HG02642 (cell line): ENCODE data around the gene LPAR1.
"Not testable (repeated sequence)": the region's sequence is repeated elsewhere in the genome, so short reads cannot be mapped to it uniquely, and the experiment has no call there.

ENCODE experiments used
- ATAC-seq: cut with Tn5 transposase; IDR thresholded peaks from one replicate; pipeline ENCODE4 v1.9.1; 2021; ENCODE audit warnings: mild to moderate bottlenecking; ENCODE audit not compliant: unreplicated experiment, poor library complexity

LPAR1 gene

GRCh38 chr9:110895147-110895905 is 142.9 kb downstream of the LPAR1 start:
- no peak for ATAC-seq

- ATAC-seq = no peak
Measured at GRCh38 chr9:110894731-110895130, 143.5 kb downstream of the LPAR1 start.

- no peak for ATAC-seq
Measured at GRCh38 chr9:110892689-110893088, 145.6 kb downstream of the LPAR1 start.

- ATAC-seq = no peak
Measured at GRCh38 chr9:110891760-110892159, 146.5 kb downstream of the LPAR1 start.

- ATAC-seq = no peak
Measured at GRCh38 chr9:110890416-110890815, 147.9 kb downstream of the LPAR1 start.

- ATAC-seq = no peak
Measured at GRCh38 chr9:110887276-110887675, 151.0 kb downstream of the LPAR1 start.

- no peak for ATAC-seq
Measured at GRCh38 chr9:110886832-110887231, 151.4 kb downstream of the LPAR1 start.

GRCh38 chr9:110880189-110880588 is 158.1 kb downstream of the LPAR1 start:
- no peak for ATAC-seq

GRCh38 chr9:110877374-110877773 is 160.9 kb downstream of the LPAR1 start:
- ATAC-seq = no peak

GRCh38 chr9:110876929-110877328 is 161.3 kb downstream of the LPAR1 start:
- ATAC-seq = no peak

- ATAC-seq = peak; percentile 85
Measured at GRCh38 chr9:110874963-110875674, 163.2 kb downstream of the LPAR1 start.

- no peak for ATAC-seq
Measured at GRCh38 chr9:110872920-110873319, 165.3 kb downstream of the LPAR1 start.

GRCh38 chr9:110871736-110872135 is 166.5 kb downstream of the LPAR1 start:
- ATAC-seq = no peak

- no peak for ATAC-seq
Measured at GRCh38 chr9:110869931-110870330, 168.3 kb downstream of the LPAR1 start.

GRCh38 chr9:110864011-110864410 is 174.3 kb downstream of the LPAR1 start:
- ATAC-seq = no peak

- not testable (repeated sequence) for ATAC-seq
Measured at GRCh38 chr9:110861370-110862110, 176.7 kb downstream of the LPAR1 start.

GRCh38 chr9:110856772-110857171 is 181.5 kb downstream of the LPAR1 start:
- no peak for ATAC-seq

- ATAC-seq = no peak
Measured at GRCh38 chr9:110850401-110851135, 187.7 kb downstream of the LPAR1 start.

GRCh38 chr9:110847671-110848070 is 190.6 kb downstream of the LPAR1 start:
- no peak for ATAC-seq

GRCh38 chr9:110846215-110846614 is 192.1 kb downstream of the LPAR1 start:
- ATAC-seq = no peak
